Smooth muscle cell of the umbilical artery (primary cell): ENCODE data around the gene SELENOP. TPM values are rescaled to one million over a fixed set of nuclear protein-coding genes. Genes with fewer than 3 reads are reported as not detected.

Experiments used
- total RNA-seq: library from RNA; depleted of rRNA; stranded (reverse); fragments of >200 nt; gene quantifications from 2 replicates; pipeline ENCODE4 v1.2.3, GENCODE V29; 2014

The SELENOP gene
- 0.32 and 1.8 TPM in 2 replicates for total RNA-seq

DNA sequence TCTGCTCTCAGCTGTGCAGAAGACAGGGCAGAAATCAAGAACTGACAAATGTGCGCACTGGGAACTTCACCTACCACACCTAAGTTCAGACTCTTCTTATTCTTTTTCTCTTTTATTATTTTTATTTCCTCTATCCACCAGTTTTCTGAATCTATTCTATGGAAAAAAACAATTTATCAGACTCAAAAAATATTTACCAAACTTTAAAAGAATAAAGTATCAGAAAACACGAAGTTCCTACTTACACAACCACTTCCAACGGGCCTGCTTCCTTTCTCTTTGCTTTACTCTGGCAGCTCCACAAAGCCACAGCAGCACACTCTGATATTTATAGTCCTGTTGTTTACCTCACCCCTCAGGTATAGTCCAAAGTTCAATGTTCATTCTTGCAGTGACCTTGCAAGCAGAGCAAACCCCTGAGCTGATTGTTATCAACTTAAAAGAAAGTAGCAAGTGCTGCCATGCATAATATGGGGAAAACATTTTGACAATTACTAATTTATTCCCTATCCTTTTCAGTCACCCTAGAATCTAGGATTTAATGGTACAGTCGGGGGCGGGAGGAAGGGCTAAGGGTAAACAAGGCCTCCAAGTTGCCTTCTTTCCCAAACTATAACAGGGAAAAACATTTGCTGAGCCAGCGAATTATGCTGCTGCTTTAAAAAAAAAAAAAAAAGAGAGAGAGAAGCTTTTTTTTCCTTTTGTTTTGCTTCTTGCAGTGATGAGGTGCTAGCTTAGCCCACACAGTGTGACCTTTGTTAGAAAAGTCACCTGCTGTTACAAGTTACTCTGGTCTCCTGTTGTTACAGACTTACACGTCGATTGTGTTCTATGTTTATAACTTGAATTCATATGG is at the start of gene SELENOP:
Gene SELENOP, minus strand, starts transcription at position 302 of the 856 bp plus-strand sequence. CDS start 3,539 bp downstream, outside the sequence.

DNA sequence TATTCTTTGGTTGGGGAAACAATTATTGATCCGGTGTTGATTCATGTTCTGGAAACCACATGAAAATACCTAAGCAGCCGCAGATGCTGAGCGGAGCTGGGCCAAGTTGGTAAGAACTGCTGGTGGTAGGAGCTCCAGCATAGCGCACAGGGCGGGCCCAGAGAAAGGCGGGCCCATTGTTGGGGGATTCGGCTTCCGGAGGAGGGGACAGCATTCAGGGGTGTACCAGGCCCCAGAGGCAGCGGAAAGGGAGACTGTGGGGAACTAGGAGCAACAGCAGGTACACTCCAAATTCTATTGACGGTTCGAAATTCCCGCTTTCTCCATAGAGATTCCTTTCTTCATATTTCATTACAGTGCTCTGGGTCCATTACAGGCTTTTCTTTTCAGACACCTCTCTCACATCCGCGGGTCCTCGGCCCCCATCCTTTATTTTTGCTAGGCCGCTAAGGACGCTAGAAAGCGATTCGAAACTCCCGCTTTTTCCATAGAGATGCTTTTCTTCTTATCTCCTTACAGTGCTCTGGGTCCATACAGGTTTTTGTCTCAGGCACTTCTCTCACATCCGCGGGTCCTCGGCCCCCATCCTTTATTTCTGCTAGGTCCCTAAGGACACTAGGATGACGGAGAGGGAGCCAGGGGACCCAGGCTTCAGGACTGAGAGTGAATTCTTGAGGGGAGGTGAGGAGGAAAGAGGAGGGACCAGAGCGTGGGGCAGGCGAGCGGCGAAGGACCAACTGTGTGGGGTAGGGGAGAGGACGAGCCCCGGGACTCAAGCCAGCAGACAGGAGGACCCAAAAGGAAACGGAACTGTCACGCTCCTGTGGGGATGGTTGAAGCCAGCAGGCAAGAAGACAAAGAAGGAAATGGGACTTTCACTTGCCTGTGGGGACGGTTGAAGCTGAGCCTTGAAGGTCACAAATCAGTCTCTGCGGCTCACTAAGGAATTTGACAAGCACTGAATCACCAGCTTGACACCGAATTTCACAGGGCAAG is 54.8 kb downstream of the SELENOP start, which contains the start of gene CCDC152:
Gene CCDC152, plus strand, starts transcription at position 213 of the 996 bp plus-strand sequence. CDS start 2,304 bp downstream, outside the sequence.

Other genes starting within 250 kb of the SELENOP start
- 0.30 and 1.6 TPM in 2 replicates for gene CCDC152, start 55.1 kb downstream of the SELENOP start, total RNA-seq
- 1.2 and 1.9 TPM in 2 replicates for gene ANXA2R, start 228.4 kb upstream of the SELENOP start, total RNA-seq